Skeletal muscle satellite cell (primary cell): Measurements from ENCODE around the gene EIF2B2.

Experiments
- H3K27me3 ChIP-seq: 2 replicates; pipeline ENCODE4 v1.7.0; 2013; ENCODE audit warnings: low read length; ENCODE audit not compliant: control insufficient read depth, insufficient read depth
- H3K36me3 ChIP-seq: 2 replicates; pipeline ENCODE4 v1.7.0; 2013; ENCODE audit warnings: mild to moderate bottlenecking, control low read depth, low read length; ENCODE audit not compliant: insufficient read depth
- H3K4me1 ChIP-seq: 2 replicates; pipeline ENCODE4 v1.7.0; 2013; ENCODE audit warnings: low read length; ENCODE audit not compliant: control insufficient read depth, insufficient read depth
- H3K4me2 ChIP-seq: 2 replicates; pipeline ENCODE4 v1.7.0; 2013; ENCODE audit warnings: mild to moderate bottlenecking, low read length
- H3K4me3 ChIP-seq: 2 replicates; pipeline ENCODE4 v1.7.0; 2013; ENCODE audit warnings: low read length
- H3K9ac ChIP-seq: 2 replicates; pipeline ENCODE4 v1.7.0; 2013; ENCODE audit warnings: mild to moderate bottlenecking, low read depth, low read length, moderate library complexity
- H3K9me3 ChIP-seq: replicated peaks from 2 replicates; pipeline ENCODE4 v1.7.0; 2013; ENCODE audit warnings: mild to moderate bottlenecking, control low read depth, low read length

Gene EIF2B2

GRCh38 chr14:75047506-75047905 is 44.8 kb downstream of the EIF2B2 start:
- H3K9me3 ChIP-seq: no peaks in the 10 kb centered on the region
- H3K27me3 ChIP-seq: no peaks in the 10 kb centered on the region
- peaks cover 4% of the 10 kb centered on the region for H3K36me3 ChIP-seq
- H3K4me3 ChIP-seq: no peak overlapping the region
- H3K4me1 ChIP-seq: peaks cover 46% of the 10 kb centered on the region
- no peak overlapping the region for H3K9ac ChIP-seq
- H3K4me2 ChIP-seq: no peak overlapping the region

GRCh38 chr14:75048101-75048500 is 45.4 kb downstream of the EIF2B2 start:
- peaks cover 4% of the 10 kb centered on the region for H3K36me3 ChIP-seq
- H3K4me1 ChIP-seq: peaks cover 46% of the 10 kb centered on the region
- no peaks in the 10 kb centered on the region for H3K27me3 ChIP-seq
- H3K4me3 ChIP-seq: no peak overlapping the region
- no peaks in the 10 kb centered on the region for H3K9me3 ChIP-seq
- H3K9ac ChIP-seq: no peak overlapping the region
- no peak overlapping the region for H3K4me2 ChIP-seq

- Histone ChIP-seq H3K4me1 (peaks cover 46% of the 10 kb centered on the region), H3K9ac (no peak overlapping the region), H3K4me3 (peak overlapping the region; percentile 4), H3K27me3 (no peaks in the 10 kb centered on the region), H3K9me3 (no peaks in the 10 kb centered on the region), H3K4me2 (peak overlapping the region; percentile 79), H3K36me3 (peaks cover 4% of the 10 kb centered on the region)
Observed at GRCh38 chr14:75049136-75049535, 46.4 kb downstream of the EIF2B2 start.

- no peak overlapping the region for H3K9ac ChIP-seq
Observed at GRCh38 chr14:75049731-75050201, 47.0 kb downstream of the EIF2B2 start.

GRCh38 chr14:75050852-75051555 is 48.3 kb downstream of the EIF2B2 start, which contains the start of gene MLH3:
Gene MLH3 (minus strand): TSS chr14:75051467. CDS start chr14:75049655, 1,812 bp downstream.
- Histone ChIP-seq H3K4me1 (peaks cover 48% of the 10 kb centered on the region), H3K4me2 (peak within 1 kb of the TSS; percentile 79), H3K4me3 (peak within 1 kb of the TSS; percentile 71), H3K27me3 (no peaks in the 10 kb centered on the region), H3K9me3 (no peaks in the 10 kb centered on the region), H3K9ac (peak within 1 kb of the TSS; percentile 90), H3K36me3 (peaks cover 4% of the 10 kb centered on the region)

More at GRCh38 chr14:75049731-75050201, 47.0 kb downstream of the EIF2B2 start:
- H3K4me2 ChIP-seq: peak overlapping the region; percentile 79
- H3K4me3 ChIP-seq: peak overlapping the region; percentile 8
- H3K4me1 ChIP-seq: peaks cover 43% of the 10 kb centered on the region
- no peaks in the 10 kb centered on the region for H3K27me3 ChIP-seq
- peaks cover 4% of the 10 kb centered on the region for H3K36me3 ChIP-seq
- no peaks in the 10 kb centered on the region for H3K9me3 ChIP-seq

- H3K4me1 ChIP-seq: peaks cover 48% of the 10 kb centered on the region
- peak overlapping the region; percentile 71 for H3K4me3 ChIP-seq
- peak overlapping the region; percentile 90 for H3K9ac ChIP-seq
- H3K9me3 ChIP-seq: no peaks in the 10 kb centered on the region
- peak overlapping the region; percentile 79 for H3K4me2 ChIP-seq
- H3K27me3 ChIP-seq: no peaks in the 10 kb centered on the region
- H3K36me3 ChIP-seq: peaks cover 4% of the 10 kb centered on the region
Observed at GRCh38 chr14:75051556-75051899, 48.8 kb downstream of the EIF2B2 start.

- H3K4me2 ChIP-seq: no peak overlapping the region
- H3K27me3 ChIP-seq: no peaks in the 10 kb centered on the region
- no peak overlapping the region for H3K4me3 ChIP-seq
- no peaks in the 10 kb centered on the region for H3K36me3 ChIP-seq
- H3K9me3 ChIP-seq: no peaks in the 10 kb centered on the region
- H3K4me1 ChIP-seq: peaks cover 35% of the 10 kb centered on the region
- no peak overlapping the region for H3K9ac ChIP-seq
Observed at GRCh38 chr14:75053396-75054291, 50.9 kb downstream of the EIF2B2 start.

GRCh38 chr14:75054421-75054820 is 51.7 kb downstream of the EIF2B2 start:
- H3K27me3 ChIP-seq: no peaks in the 10 kb centered on the region
- no peak overlapping the region for H3K4me3 ChIP-seq
- H3K9me3 ChIP-seq: no peaks in the 10 kb centered on the region
- no peaks in the 10 kb centered on the region for H3K36me3 ChIP-seq
- no peak overlapping the region for H3K9ac ChIP-seq
- peaks cover 30% of the 10 kb centered on the region for H3K4me1 ChIP-seq
- H3K4me2 ChIP-seq: no peak overlapping the region

GRCh38 chr14:75059642-75060041 is 56.9 kb downstream of the EIF2B2 start:
- H3K9ac ChIP-seq: no peak overlapping the region
- H3K9me3 ChIP-seq: no peaks in the 10 kb centered on the region
- H3K4me3 ChIP-seq: no peak overlapping the region
- H3K36me3 ChIP-seq: peaks cover 4% of the 10 kb centered on the region
- no peak overlapping the region for H3K4me2 ChIP-seq
- no peaks in the 10 kb centered on the region for H3K27me3 ChIP-seq
- peaks cover 7% of the 10 kb centered on the region for H3K4me1 ChIP-seq

- Histone ChIP-seq H3K36me3 (peaks cover 4% of the 10 kb centered on the region), H3K9me3 (no peaks in the 10 kb centered on the region), H3K4me2 (no peak overlapping the region), H3K27me3 (no peaks in the 10 kb centered on the region), H3K4me1 (peaks cover 3% of the 10 kb centered on the region), H3K4me3 (no peak overlapping the region), H3K9ac (no peak overlapping the region)
Observed at GRCh38 chr14:75060420-75060819, 57.7 kb downstream of the EIF2B2 start.
